GM18861 (cell line): ENCODE data around the gene DPEP3.
A peak's percentile ranks its signal among the peaks of the same experiment; 100 is the strongest.
"Not testable (repeated sequence)": the region's sequence is repeated elsewhere in the genome, so short reads cannot be mapped to it uniquely, and the experiment has no call there.

Source experiments
- ATAC-seq: cut with Tn5 transposase; IDR thresholded peaks from one replicate; pipeline ENCODE4 v1.9.1; 2021; ENCODE audit not compliant: unreplicated experiment

DPEP3 gene

GRCh38 chr16:67994040-67994408 lies 13.7 kb upstream of the DPEP3 start:
- ATAC-seq: not testable (repeated sequence)

- ATAC-seq: peak; percentile 57
Measured at GRCh38 chr16:67993207-67994039, 13.1 kb upstream of the DPEP3 start.

- no peak for ATAC-seq
Measured at GRCh38 chr16:67992661-67993206, 12.4 kb upstream of the DPEP3 start.

GRCh38 chr16:67990018-67990386 lies 9.7 kb upstream of the DPEP3 start:
- no peak for ATAC-seq

DNA sequence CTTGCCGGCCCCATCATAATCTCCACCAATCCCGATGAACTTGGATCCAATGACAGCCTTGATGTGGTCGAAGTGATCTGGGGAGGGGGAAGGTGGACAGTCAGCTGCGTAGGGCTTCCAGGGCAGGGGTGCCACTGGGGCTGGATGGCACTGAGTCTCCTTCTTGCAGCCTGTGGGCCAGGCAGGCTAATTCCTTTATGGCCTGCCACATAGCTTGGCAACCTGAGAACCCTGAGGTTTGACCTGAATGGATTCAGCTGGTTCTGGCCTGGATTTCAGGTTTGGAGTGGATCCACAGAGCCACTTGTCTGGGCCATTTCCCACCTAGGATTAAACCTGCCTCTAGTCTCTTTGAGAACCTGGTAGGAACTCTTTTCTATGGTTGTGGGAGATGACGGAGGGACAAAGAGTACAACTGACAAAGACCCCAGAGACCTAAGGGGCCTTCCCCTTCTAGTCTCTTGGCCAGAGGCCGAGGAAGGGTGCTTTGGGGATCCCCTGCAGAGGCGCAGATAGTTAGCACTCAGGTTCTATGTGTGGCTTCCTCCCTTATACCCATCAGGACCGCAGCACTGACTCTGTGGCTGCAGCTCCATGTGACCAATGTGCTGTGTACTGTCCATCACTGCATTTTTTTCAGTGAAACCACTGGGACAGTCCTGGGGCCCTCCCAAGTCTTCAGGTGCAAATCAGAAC lies 9.2 kb upstream of the DPEP3 start:
- no peak for ATAC-seq

GRCh38 chr16:67988675-67989074 lies 8.4 kb upstream of the DPEP3 start:
- no peak for ATAC-seq

GRCh38 chr16:67987460-67988160 lies 7.3 kb upstream of the DPEP3 start:
- ATAC-seq: no peak

DNA sequence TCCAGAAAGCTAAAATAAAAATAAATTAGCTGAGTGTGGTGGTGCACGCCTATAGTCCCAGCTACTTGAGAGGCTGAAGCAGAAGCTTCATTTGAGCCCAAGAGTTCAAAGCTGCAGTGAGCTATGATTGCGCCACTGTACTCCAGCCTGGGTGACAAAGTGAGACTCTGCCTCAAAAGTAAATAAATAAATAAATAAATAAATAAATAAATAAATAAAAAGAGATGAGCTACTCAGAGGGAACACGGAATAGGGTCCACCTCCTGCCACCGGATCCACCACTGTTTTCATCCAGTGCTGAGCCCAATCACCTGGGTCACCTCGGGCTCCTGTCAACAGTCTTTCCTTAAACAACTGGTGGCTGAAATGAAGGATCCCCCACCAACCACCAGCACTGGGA lies 6.7 kb upstream of the DPEP3 start:
- no peak for ATAC-seq

- ATAC-seq: no peak
Measured at GRCh38 chr16:67982011-67982696, 1.9 kb upstream of the DPEP3 start.

DNA sequence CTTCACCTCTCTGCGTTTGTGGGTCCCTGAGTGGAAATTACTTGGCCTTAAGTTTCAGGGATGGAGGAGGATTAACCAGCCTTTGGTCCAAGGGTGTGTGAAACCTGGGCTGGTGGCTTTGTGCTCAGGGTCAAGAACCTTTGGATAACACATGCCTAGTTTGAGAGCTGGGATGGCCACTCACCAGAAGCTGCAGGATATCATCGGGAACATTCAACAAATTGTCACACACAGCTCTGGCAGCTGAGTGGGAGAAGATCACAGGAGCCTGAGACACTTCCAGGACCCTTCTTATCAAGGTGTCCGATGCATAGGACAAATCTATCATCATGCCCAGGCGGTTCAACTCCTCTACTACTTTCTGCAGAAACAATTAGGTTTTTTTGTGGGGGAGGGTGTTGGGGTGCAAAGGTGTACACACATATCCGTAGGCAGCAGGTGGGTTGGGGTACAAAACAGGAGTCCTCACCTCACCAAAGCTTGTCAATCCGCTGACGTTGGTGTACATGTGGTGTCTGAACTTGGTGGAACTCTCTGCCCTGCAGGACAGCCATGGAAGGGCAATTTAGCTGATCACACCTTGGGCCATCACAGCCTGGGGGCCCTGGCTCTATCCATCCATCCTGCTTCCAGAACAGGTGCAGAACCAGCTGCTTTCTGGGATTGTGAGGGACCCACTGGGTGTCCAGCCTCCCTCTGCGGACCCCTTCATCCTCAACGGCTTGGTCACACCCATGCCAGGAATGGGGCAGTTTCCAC lies 2.7 kb downstream of the DPEP3 start:
- no peak for ATAC-seq

GRCh38 chr16:67977005-67977404 lies 3.3 kb downstream of the DPEP3 start:
- ATAC-seq: no peak

- ATAC-seq: no peak
Measured at GRCh38 chr16:67976205-67976604, 4.1 kb downstream of the DPEP3 start.

DNA sequence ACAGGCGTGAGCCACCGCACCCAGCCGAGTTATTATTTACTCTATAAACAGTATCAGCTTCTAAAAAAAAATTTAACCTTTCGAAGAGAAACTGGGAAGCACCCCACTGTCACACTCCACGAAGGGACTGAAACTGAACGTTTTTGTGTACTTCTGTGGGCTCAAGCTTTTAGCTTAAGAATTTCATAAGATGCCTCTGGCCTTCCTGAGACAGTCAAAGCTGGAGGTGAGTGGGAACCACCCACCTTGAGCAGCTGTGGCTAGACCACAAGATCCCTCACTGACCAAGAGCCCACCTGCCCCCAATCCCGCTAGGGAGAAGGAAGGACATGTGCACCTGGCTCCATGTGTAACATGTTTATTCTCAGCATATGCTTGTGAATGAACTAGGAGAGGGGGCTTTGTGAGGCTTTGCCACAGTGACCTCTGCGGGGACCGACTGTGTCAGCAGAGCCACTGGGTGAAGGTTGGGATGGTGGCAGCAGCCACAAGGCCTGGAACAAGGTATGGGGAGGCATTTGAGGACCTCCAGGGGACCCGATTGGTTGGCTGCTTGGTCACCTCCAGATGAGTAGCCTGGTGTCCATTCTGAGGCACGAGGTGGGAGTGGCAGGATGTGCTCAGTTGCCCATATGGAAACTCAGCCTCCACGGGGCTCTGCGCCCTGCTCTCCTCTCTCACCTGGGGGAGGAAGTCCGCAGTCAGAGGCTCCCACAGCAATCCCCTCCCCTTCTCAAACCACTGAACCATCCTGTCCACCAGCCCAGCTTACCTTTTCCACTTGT lies 4.8 kb downstream of the DPEP3 start:
- no peak for ATAC-seq

DNA sequence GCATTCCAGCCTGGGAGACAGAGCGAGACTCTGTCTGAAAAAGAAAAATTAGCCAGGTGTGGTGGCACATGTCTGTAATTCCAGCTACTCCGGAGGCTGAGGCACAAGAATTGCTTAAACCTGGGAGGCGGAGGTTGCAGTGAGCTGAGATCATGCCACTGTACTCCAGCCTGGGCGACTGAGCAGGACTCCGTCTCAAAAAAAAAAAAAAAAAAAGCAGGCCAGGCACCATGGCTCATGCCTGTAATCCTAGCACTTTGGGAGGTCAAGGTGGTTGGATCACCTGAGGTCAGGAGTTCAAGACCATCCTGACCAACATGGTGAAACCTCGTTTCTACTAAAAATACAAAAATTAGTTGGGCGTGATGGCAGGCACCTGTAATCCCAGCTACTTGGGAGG lies 8.0 kb downstream of the DPEP3 start:
- not testable (repeated sequence) for ATAC-seq

GRCh38 chr16:67971111-67971510 lies 9.2 kb downstream of the DPEP3 start:
- no peak for ATAC-seq

DNA sequence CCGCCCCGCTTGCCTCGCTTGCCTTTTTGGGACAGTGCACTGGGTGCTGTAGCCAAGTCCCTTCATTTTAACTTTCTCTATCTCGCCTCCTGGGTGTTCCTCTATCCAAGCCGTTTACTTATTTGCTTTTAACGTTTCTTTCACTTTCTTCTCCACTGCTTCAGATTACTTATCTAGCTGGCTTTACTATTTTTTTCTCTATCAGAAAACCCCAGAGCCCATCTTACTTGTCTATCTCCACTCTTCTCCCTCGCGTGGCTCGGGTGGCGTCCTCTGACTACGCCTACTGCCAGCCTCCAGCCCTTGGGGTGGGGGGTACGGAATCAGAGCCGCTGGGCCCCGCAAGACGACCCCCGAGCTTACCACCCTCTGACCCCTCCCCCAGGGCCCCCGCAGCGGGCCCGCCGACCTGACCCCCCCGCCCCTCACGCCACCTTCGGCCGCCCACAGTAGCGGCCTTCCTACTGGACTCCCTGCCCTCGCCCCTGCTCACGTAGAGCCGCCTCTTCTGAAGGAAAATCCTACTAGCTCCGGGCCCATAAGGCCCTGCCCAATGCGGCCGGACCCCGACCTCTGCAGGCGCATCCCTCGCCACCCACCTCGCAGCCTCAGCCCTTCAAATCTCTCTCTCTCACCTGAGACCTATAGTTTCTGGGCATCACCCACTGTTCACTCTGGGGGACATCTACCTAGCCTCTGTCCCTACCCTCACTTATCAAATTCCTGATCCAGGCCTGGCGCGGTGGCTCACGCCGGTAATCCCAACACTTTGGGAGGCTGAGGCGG lies 10.9 kb downstream of the DPEP3 start:
- no peak for ATAC-seq

GRCh38 chr16:67968400-67969253 lies 11.7 kb downstream of the DPEP3 start, which contains the start of gene SLC12A4:
Gene SLC12A4, minus strand, starts transcription at chr16:67968637. Its CDS starts 84 bp downstream, at chr16:67968553.
- no peak for ATAC-seq

GRCh38 chr16:67967958-67968399 lies 12.3 kb downstream of the DPEP3 start:
- no peak for ATAC-seq
